GM19035 (cell line): ENCODE measurements around the gene CNTN1.
A peak's percentile ranks its signal among the peaks of the same experiment; 100 is the strongest.

Experiments
- ATAC-seq: cut with Tn5 transposase; IDR thresholded peaks from one replicate; pipeline ENCODE4 v1.9.1; 2021; ENCODE audit not compliant: unreplicated experiment

The CNTN1 gene

GRCh38 chr12:40691913-40692764 is at the start of gene CNTN1:
CNTN1 (plus strand) TSS chr12:40692439.
- ATAC-seq, result peak; percentile 69

GRCh38 chr12:40643506-40643905 is 48.7 kb upstream of the CNTN1 start:
- no peak for ATAC-seq

GRCh38 chr12:40643976-40644375 is 48.3 kb upstream of the CNTN1 start:
- ATAC-seq, result no peak

- no peak for ATAC-seq
These were observed 47.5 kb upstream of the CNTN1 start for GRCh38 chr12:40644708-40645107.

GRCh38 chr12:40645361-40645760 is 46.9 kb upstream of the CNTN1 start:
- ATAC-seq, result no peak

GRCh38 chr12:40646456-40646855 is 45.8 kb upstream of the CNTN1 start:
- no peak for ATAC-seq

- ATAC-seq, result no peak
These were observed 45.3 kb upstream of the CNTN1 start for GRCh38 chr12:40646911-40647310.

- ATAC-seq, result no peak
These were observed 44.6 kb upstream of the CNTN1 start for GRCh38 chr12:40647651-40648050.

- no peak for ATAC-seq
These were observed 43.7 kb upstream of the CNTN1 start for GRCh38 chr12:40648519-40648918.

- ATAC-seq, result no peak
These were observed 42.1 kb upstream of the CNTN1 start for GRCh38 chr12:40650038-40650704.

GRCh38 chr12:40655451-40655850 is 36.8 kb upstream of the CNTN1 start:
- ATAC-seq, result no peak

GRCh38 chr12:40662366-40662765 is 29.9 kb upstream of the CNTN1 start:
- no peak for ATAC-seq

- ATAC-seq, result no peak
These were observed 28.5 kb upstream of the CNTN1 start for GRCh38 chr12:40663781-40664180.

GRCh38 chr12:40668099-40668529 is 24.1 kb upstream of the CNTN1 start:
- no peak for ATAC-seq

- no peak for ATAC-seq
These were observed 19.4 kb upstream of the CNTN1 start for GRCh38 chr12:40672741-40673271.

GRCh38 chr12:40681148-40681547 is 11.1 kb upstream of the CNTN1 start:
- ATAC-seq, result no peak

GRCh38 chr12:40684986-40685385 is 7.3 kb upstream of the CNTN1 start:
- no peak for ATAC-seq

GRCh38 chr12:40688085-40688725 is 4.0 kb upstream of the CNTN1 start:
- ATAC-seq, result no peak

- no peak for ATAC-seq
These were observed 2.7 kb upstream of the CNTN1 start for GRCh38 chr12:40689576-40689975.

- peak; percentile 28 for ATAC-seq
These were observed 547 bp downstream of the CNTN1 start for GRCh38 chr12:40692765-40693206.

GRCh38 chr12:40693207-40693821 is 1.1 kb downstream of the CNTN1 start:
- ATAC-seq, result no peak
